HepG2 (cell line): ENCODE data around the gene DENND5B. TPM values are rescaled to one million over a fixed set of nuclear protein-coding genes. Genes with fewer than 3 reads are reported as not detected.

ENCODE experiments used
- ELF1 ChIP-seq: sonication (generic); formaldehyde crosslinking; IDR thresholded peaks from 2 replicates; pipeline ENCODE4 v1.4.0; 2020; ENCODE audit warnings: missing genetic modification reagents
- ELF4 ChIP-seq: sonication (generic); formaldehyde crosslinking; IDR thresholded peaks from 2 replicates; pipeline ENCODE4 v1.5.0; 2020; ENCODE audit warnings: missing genetic modification reagents, mild to moderate bottlenecking, moderate library complexity, borderline replicate concordance
- FOSL1 ChIP-seq: sonication (generic); formaldehyde crosslinking; IDR thresholded peaks from 2 replicates; pipeline ENCODE4 v1.9.0; 2021; ENCODE audit warnings: missing genetic modification reagents, borderline replicate concordance
- NR1H2 ChIP-seq: sonication (generic); formaldehyde crosslinking; IDR thresholded peaks from 2 replicates; pipeline ENCODE4 v1.8.1; 2022; ENCODE audit warnings: low read depth, missing genetic modification reagents, borderline replicate concordance
- SOX6 ChIP-seq, 2 experiments: fragments of 450-650 bp in 1 of 2; sonication (generic) in 1 of 2; formaldehyde crosslinking in 1 of 2; IDR thresholded peaks; 2 replicates each; pipeline versions ENCODE4 v1.4.0 to v1.6.1; 2017 to 2020; ENCODE audit warnings: antibody characterized with exemption in 1 of 2, mild to moderate bottlenecking in 1 of 2, missing genetic modification reagents in 1 of 2
- TBX2 ChIP-seq: sonication (generic); formaldehyde crosslinking; IDR thresholded peaks from 2 replicates; pipeline ENCODE4 v1.5.0; 2020; ENCODE audit warnings: missing genetic modification reagents, mild to moderate bottlenecking, borderline replicate concordance
- TCF7L2 ChIP-seq: IDR thresholded peaks from 2 replicates; pipeline ENCODE4 v1.6.1; 2011; ENCODE audit warnings: mild to moderate bottlenecking, low read depth, low read length, moderate library complexity
- ZEB1 ChIP-seq: IDR thresholded peaks from 2 replicates; pipeline ENCODE4 v1.6.1; 2012; ENCODE audit warnings: mild to moderate bottlenecking, low read depth, inconsistent platforms; ENCODE audit not compliant: insufficient replicate concordance
- ZNF44 ChIP-seq: sonication (generic); formaldehyde crosslinking; IDR thresholded peaks from 2 replicates; pipeline ENCODE4 v1.5.1; 2020; ENCODE audit warnings: mild to moderate bottlenecking, missing genetic modification reagents
- ZNF441 ChIP-seq: sonication (generic); formaldehyde crosslinking; IDR thresholded peaks from 2 replicates; pipeline ENCODE4 v1.7.0; 2021; ENCODE audit warnings: missing genetic modification reagents, borderline replicate concordance
- polyA plus RNA-seq, 8 experiments: library from polyadenylated mRNA; depleted of rRNA in 3 of 8; stranded (reverse) in 7 of 8; unstranded in 1 of 8; fragments of >200 nt; fragmentation: Illumina TruSeq in 4 of 8; extraction: Trizol in 4 of 8; gene quantifications; 2 replicates each; pipeline versions ENCODE4 v1.2.1 to v1.2.3, GENCODE V29; 2011 to 2016; ENCODE audit warnings: low read depth in 4 of 8, missing spikeins in 1 of 8, mixed read lengths in 1 of 8; ENCODE audit not compliant: insufficient read depth in 1 of 8
- total RNA-seq, 5 experiments: library from RNA; depleted of rRNA; stranded (reverse); fragments of >200 nt; fragmentation: Illumina TruSeq; extraction: Trizol; gene quantifications; 2 replicates each; pipeline ENCODE4 v1.2.3, GENCODE V29; 2016; ENCODE audit warnings: low read depth in 1 of 5
- TF ChIP-seq, protein P1 (sequence below): sonication (generic); formaldehyde crosslinking; IDR thresholded peaks from 2 replicates; pipeline ENCODE4 v1.4.0; 2020; ENCODE audit warnings: missing genetic modification reagents
- TF ChIP-seq, protein P2 (sequence below): sonication (generic); formaldehyde crosslinking; IDR thresholded peaks from 2 replicates; pipeline ENCODE4 v1.8.0; 2022; ENCODE audit warnings: mild to moderate bottlenecking, missing genetic modification reagents, moderate library complexity
- TF ChIP-seq, protein P3 (sequence below), 2 experiments: fragments of 450-650 bp in 1 of 2; sonication (generic) in 1 of 2; formaldehyde crosslinking; IDR thresholded peaks; 2 replicates each; pipeline versions ENCODE4 v1.5.0 to v1.8.0; 2020 to 2022; ENCODE audit warnings: mild to moderate bottlenecking in 1 of 2, missing genetic modification reagents in 1 of 2
- TF ChIP-seq, protein P4 (sequence below): sonication (generic); formaldehyde crosslinking; IDR thresholded peaks from 2 replicates; pipeline ENCODE4 v1.4.0; 2020; ENCODE audit warnings: missing genetic modification reagents
- TF ChIP-seq, protein P5 (sequence below), 2 experiments: sonication (generic) in 1 of 2; formaldehyde crosslinking in 1 of 2; IDR thresholded peaks; 2 replicates each; pipeline versions ENCODE4 v1.4.0 to v1.6.1; 2016 to 2020; ENCODE audit warnings: borderline replicate concordance in 1 of 2, low read depth in 1 of 2, mild to moderate bottlenecking in 1 of 2, missing genetic modification reagents in 1 of 2

The DENND5B gene
- total and polyA plus RNA-seq, 2 of the 13 experiments (the other 11 are each of a cell fraction or from before 2014, with no cell fraction given): 14.7 to 18.7 TPM

DNA sequence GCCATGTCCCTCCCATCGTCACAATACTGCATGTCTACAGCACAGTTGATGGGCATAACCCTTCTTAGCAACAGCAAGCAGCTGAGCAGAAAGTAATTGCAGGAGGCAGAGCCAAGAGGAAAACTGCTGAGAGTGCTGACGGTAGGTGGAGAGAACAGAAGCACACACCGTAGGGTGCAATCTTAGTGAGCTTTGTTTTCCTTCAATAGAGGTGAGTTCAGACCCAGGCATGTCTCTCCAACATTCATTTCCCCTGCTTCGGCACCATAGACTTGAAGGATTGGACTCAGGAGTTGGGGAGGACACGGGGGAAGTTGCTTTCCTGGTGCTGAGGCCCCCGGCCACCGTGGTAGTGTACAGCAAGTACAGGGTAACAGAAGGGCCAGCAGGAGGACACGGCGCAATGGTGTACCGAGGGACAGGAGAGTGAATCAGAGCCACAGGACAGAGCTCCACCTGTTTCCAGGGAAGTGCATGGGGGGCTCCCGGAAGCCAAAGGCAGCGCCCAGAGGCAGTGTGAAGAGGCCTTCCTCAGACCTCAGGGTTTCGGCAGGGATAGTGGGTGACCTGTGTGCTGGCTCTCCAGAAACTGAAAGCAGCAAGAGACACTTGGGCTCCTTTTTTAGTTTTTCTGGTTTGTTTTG lies 228.7 kb downstream of the DENND5B start (continued):
- TF ChIP-seq, protein P1, sequence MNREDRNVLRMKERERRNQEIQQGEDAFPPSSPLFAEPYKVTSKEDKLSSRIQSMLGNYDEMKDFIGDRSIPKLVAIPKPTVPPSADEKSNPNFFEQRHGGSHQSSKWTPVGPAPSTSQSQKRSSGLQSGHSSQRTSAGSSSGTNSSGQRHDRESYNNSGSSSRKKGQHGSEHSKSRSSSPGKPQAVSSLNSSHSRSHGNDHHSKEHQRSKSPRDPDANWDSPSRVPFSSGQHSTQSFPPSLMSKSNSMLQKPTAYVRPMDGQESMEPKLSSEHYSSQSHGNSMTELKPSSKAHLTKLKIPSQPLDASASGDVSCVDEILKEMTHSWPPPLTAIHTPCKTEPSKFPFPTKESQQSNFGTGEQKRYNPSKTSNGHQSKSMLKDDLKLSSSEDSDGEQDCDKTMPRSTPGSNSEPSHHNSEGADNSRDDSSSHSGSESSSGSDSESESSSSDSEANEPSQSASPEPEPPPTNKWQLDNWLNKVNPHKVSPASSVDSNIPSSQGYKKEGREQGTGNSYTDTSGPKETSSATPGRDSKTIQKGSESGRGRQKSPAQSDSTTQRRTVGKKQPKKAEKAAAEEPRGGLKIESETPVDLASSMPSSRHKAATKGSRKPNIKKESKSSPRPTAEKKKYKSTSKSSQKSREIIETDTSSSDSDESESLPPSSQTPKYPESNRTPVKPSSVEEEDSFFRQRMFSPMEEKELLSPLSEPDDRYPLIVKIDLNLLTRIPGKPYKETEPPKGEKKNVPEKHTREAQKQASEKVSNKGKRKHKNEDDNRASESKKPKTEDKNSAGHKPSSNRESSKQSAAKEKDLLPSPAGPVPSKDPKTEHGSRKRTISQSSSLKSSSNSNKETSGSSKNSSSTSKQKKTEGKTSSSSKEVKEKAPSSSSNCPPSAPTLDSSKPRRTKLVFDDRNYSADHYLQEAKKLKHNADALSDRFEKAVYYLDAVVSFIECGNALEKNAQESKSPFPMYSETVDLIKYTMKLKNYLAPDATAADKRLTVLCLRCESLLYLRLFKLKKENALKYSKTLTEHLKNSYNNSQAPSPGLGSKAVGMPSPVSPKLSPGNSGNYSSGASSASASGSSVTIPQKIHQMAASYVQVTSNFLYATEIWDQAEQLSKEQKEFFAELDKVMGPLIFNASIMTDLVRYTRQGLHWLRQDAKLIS (CRISPR knock-in tag): no peak
- TF ChIP-seq, protein P2, sequence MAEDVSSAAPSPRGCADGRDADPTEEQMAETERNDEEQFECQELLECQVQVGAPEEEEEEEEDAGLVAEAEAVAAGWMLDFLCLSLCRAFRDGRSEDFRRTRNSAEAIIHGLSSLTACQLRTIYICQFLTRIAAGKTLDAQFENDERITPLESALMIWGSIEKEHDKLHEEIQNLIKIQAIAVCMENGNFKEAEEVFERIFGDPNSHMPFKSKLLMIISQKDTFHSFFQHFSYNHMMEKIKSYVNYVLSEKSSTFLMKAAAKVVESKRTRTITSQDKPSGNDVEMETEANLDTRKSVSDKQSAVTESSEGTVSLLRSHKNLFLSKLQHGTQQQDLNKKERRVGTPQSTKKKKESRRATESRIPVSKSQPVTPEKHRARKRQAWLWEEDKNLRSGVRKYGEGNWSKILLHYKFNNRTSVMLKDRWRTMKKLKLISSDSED (CRISPR knock-in tag): no peak
- TF ChIP-seq ELF1 (CRISPR knock-in tag) (no peak), ZNF441 (CRISPR knock-in tag) (peak; percentile 23; the same call in 1 of the 2 replicates), SOX6 (IDR thresholded peaks at IDR 0.05) (no peak), SOX6 (CRISPR knock-in tag; IDR thresholded peaks at IDR 0.05) (peak; percentile 57; the same call in 1 of the 2 replicates), ZEB1 (no peak), TCF7L2 (no peak), ZNF44 (no peak), TBX2 (no peak), NR1H2 (no peak), FOSL1 (CRISPR knock-in tag) (no peak), ELF4 (no peak)
- TF ChIP-seq, protein P3, sequence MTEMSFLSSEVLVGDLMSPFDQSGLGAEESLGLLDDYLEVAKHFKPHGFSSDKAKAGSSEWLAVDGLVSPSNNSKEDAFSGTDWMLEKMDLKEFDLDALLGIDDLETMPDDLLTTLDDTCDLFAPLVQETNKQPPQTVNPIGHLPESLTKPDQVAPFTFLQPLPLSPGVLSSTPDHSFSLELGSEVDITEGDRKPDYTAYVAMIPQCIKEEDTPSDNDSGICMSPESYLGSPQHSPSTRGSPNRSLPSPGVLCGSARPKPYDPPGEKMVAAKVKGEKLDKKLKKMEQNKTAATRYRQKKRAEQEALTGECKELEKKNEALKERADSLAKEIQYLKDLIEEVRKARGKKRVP (CRISPR knock-in tag; IDR thresholded peaks at IDR 0.05): no peak
- TF ChIP-seq, protein P4, sequence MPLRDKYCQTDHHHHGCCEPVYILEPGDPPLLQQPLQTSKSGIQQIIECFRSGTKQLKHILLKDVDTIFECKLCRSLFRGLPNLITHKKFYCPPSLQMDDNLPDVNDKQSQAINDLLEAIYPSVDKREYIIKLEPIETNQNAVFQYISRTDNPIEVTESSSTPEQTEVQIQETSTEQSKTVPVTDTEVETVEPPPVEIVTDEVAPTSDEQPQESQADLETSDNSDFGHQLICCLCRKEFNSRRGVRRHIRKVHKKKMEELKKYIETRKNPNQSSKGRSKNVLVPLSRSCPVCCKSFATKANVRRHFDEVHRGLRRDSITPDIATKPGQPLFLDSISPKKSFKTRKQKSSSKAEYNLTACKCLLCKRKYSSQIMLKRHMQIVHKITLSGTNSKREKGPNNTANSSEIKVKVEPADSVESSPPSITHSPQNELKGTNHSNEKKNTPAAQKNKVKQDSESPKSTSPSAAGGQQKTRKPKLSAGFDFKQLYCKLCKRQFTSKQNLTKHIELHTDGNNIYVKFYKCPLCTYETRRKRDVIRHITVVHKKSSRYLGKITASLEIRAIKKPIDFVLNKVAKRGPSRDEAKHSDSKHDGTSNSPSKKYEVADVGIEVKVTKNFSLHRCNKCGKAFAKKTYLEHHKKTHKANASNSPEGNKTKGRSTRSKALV: no peak
- TF ChIP-seq, protein P5, sequence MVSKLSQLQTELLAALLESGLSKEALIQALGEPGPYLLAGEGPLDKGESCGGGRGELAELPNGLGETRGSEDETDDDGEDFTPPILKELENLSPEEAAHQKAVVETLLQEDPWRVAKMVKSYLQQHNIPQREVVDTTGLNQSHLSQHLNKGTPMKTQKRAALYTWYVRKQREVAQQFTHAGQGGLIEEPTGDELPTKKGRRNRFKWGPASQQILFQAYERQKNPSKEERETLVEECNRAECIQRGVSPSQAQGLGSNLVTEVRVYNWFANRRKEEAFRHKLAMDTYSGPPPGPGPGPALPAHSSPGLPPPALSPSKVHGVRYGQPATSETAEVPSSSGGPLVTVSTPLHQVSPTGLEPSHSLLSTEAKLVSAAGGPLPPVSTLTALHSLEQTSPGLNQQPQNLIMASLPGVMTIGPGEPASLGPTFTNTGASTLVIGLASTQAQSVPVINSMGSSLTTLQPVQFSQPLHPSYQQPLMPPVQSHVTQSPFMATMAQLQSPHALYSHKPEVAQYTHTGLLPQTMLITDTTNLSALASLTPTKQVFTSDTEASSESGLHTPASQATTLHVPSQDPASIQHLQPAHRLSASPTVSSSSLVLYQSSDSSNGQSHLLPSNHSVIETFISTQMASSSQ (IDR thresholded peaks at IDR 0.05; ENCODE audit: low read depth): no peak
- TF ChIP-seq, protein P5 (CRISPR knock-in tag; IDR thresholded peaks at IDR 0.05; ENCODE audit: borderline replicate concordance): no peak
